ENCODE results near the gene FUBP3. TPM values are rescaled to one million over a fixed set of nuclear protein-coding genes. Genes with fewer than 3 reads are reported as not detected.

The FUBP3 gene
- total RNA-seq, 2 experiments from 2014 or later, result 36.4 to 40.8 TPM

DNA sequence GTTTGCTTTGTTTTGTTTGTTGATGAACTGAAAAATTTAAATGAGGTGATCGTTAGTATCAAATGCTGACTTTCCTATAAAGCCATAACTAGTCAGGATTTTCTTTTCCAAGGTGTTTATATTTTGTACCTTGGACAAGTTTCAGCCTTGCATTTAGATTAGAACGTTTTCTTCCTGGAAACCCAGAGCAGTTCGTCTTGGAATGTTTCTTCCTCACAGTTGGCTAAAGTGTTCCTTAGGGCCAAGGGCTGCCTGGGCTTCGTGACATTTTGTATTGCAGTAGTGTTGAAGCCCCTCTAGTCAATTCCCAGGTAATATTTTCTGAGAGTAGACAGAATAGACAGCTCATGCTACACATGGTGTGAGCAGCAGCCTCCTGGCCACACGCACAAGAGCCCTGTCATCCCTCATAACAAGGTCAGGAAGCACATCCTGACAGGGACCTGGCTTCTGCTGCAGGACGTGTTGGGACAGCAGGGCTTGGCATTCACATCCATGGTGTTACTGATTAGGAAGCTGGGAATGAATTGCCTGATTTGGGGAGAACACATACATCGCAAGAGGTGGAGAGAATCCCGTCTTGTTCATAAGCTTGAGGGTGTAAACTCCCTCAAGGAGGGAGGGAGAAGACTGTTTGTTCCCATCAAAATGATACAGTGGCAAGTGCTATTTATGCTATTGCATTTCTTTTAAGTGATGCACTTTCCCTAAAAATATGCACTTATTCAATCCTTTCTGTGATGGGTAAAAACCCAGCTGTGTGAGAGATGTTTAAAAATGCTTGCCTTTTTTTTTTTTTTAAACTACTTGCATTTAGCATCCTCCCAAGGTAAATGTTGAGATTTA lies 31.7 kb downstream of the FUBP3 start:
- no peak for ATAC-seq
- ChIA-PET POLR2A (no interaction called here), CTCF (no interaction called here)
- peaks cover under 1% of the 10 kb centered on the region for H3K4me1 Mint-ChIP-seq (ENCODE audit: low read depth)
- H3K36me3 Mint-ChIP-seq (ENCODE audit: low read depth), result peaks cover 23% of the 10 kb centered on the region
- H3K9me3 Mint-ChIP-seq (ENCODE audit: insufficient read depth), result no peaks in the 10 kb centered on the region
- no peak overlapping the region for H3K4me3 Mint-ChIP-seq
- no peak for DNase-seq
- H3K27ac Mint-ChIP-seq, result no peak overlapping the region
- H3K27me3 Mint-ChIP-seq (ENCODE audit: low read depth), result no peaks in the 10 kb centered on the region

DNA sequence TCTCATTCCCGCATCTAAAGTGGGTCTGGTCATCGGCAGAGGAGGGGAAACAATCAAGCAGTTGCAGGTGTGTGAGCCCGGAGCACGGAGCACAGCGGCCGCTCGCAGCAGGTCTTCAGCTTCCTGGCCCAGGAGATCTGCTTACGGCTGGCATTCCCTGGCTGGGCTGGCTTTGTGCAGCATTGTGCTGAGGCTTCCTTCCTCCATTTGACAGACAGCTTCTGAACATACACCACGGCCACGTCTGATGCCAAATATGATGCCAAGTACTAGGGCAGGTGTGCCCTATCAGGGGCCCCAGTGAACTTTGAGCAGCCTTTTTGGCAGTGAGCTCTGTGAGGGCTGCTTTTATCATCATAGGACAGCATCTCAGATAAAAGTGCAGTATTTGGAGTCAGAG lies 37.1 kb downstream of the FUBP3 start:
- Mint-ChIP-seq H3K27me3 (ENCODE audit: low read depth) (no peaks in the 10 kb centered on the region), H3K4me1 (ENCODE audit: low read depth) (no peaks in the 10 kb centered on the region), H3K36me3 (ENCODE audit: low read depth) (peaks cover 39% of the 10 kb centered on the region), H3K4me3 (no peak overlapping the region), H3K27ac (no peak overlapping the region), H3K9me3 (ENCODE audit: insufficient read depth) (no peaks in the 10 kb centered on the region)
- CTCF ChIA-PET, result no interaction called here
- POLR2A ChIA-PET, result no interaction called here
- no peak for ATAC-seq
- DNase-seq, result no peak

DNA sequence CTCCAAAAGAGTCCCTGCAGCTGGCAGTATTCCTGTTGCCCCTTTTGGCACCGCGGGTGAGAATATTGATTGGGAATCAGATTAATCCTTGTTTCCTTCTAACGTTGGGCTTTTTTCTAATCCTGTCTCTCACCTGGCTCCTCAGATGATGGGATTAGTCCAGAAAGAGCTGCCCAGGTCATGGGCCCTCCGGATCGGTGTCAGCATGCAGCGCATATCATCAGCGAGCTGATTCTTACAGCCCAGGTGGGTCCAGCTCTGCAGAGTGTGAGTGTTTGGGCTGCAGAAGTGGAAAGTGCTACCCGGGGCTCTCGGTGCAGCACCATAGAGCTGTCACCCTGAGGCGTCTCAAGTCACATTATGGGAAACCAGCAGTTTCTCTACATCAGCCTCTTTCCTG lies 44.1 kb downstream of the FUBP3 start:
- peaks cover 37% of the 10 kb centered on the region for H3K36me3 Mint-ChIP-seq (ENCODE audit: low read depth)
- POLR2A ChIA-PET, result no interaction called here
- no peak overlapping the region for H3K27ac Mint-ChIP-seq
- H3K4me3 Mint-ChIP-seq, result no peak overlapping the region
- CTCF ChIA-PET, result interaction anchor here (0.9 kb wide), 1 partner anchor 14 kb away, joined by 4 read pairs; no protein-coding TSS in a partner anchor
- DNase-seq (no peak), ATAC-seq (no peak)
- no peaks in the 10 kb centered on the region for H3K9me3 Mint-ChIP-seq (ENCODE audit: insufficient read depth)
- no peaks in the 10 kb centered on the region for H3K4me1 Mint-ChIP-seq (ENCODE audit: low read depth)
- H3K27me3 Mint-ChIP-seq (ENCODE audit: low read depth), result no peaks in the 10 kb centered on the region

DNA sequence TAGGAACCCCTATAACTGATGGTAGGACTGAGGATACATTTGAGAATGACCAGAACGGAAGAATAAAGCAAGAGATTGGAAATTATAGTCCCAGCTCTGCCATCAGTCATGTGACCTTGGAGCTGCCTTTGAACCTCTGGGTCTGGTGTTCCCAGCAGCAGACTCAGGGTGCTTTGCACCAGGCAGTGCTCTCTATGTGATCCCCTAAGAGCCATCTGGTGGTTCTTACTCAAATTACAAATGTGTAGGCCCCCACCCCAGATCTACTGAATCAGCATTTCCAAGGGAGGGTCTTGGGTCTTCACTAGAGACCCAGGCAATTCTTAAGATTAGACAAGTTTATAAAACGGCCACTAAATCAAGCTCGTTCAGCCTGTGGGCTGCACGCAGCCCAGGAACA lies 44.8 kb downstream of the FUBP3 start:
- no peaks in the 10 kb centered on the region for H3K27me3 Mint-ChIP-seq (ENCODE audit: low read depth)
- no peak for ATAC-seq
- no peaks in the 10 kb centered on the region for H3K9me3 Mint-ChIP-seq (ENCODE audit: insufficient read depth)
- no peak overlapping the region for H3K27ac Mint-ChIP-seq
- no peak for DNase-seq
- ChIA-PET CTCF (no interaction called here), POLR2A (no interaction called here)
- no peaks in the 10 kb centered on the region for H3K4me1 Mint-ChIP-seq (ENCODE audit: low read depth)
- peaks cover 36% of the 10 kb centered on the region for H3K36me3 Mint-ChIP-seq (ENCODE audit: low read depth)
- H3K4me3 Mint-ChIP-seq, result no peak overlapping the region

DNA sequence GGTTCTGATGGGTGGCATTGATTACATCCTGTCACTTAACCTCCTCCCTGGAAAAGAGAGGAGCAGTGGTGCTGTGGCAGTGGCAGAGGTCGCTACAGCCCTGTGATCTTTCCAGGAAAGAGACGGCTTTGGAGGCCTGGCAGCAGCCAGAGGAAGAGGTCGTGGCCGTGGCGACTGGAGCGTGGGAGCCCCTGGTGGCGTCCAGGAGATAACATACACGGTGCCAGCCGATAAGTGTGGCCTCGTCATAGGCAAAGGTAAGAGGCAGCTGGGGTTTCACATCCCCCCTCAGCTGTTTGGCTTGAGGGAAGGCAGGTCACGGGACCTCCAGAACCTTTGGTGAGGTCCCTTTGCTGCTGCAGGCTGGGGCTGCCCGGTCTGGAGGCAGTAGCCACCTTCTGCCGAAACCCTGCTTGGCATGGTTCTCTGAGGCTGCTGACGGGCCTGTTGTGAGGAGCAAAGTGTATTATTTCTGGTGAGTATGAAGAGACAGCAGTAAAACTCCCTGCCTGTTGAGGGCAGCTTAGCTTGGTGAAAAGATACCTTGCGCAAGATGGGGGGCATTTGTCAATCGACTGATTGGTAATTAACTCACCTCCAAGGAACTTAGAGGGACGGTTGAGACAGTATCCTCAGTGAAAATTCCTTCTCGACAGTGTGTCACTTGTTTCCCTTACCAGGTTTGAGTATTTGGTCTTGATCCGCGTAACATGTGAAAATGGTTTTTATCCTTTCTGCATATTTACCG lies 47.0 kb downstream of the FUBP3 start:
- Mint-ChIP-seq H3K4me1 (ENCODE audit: low read depth) (no peaks in the 10 kb centered on the region), H3K36me3 (ENCODE audit: low read depth) (peaks cover 32% of the 10 kb centered on the region), H3K4me3 (no peak overlapping the region), H3K27ac (no peak overlapping the region), H3K9me3 (ENCODE audit: insufficient read depth) (no peaks in the 10 kb centered on the region), H3K27me3 (ENCODE audit: low read depth) (no peaks in the 10 kb centered on the region)
- no peak for ATAC-seq
- DNase-seq, result no peak
- ChIA-PET CTCF (no interaction called here), POLR2A (no interaction called here)

DNA sequence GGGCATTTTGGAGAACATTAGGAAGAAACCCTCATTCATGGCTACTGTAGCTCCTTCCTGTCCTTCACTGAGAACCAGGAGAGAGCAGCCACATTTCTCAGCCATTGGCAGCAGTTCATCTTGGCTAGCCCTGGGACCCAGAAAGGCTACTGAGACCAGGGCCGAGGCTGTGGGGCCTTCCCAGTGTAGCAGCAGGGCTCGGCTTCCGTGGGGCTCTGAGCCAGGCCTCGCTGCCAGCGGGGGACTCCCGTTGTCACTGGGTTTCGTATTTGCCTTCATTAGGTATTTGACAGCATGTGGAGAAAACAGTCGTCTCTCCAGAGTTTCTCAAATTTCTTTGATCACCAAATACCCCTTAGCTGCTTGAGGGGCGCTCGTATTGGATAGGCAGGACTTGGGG lies 47.7 kb downstream of the FUBP3 start:
- Mint-ChIP-seq H3K4me3 (no peak overlapping the region), H3K27ac (no peak overlapping the region), H3K9me3 (ENCODE audit: insufficient read depth) (no peaks in the 10 kb centered on the region), H3K36me3 (ENCODE audit: low read depth) (peaks cover 35% of the 10 kb centered on the region), H3K27me3 (ENCODE audit: low read depth) (no peaks in the 10 kb centered on the region), H3K4me1 (ENCODE audit: low read depth) (no peaks in the 10 kb centered on the region)
- CTCF ChIA-PET, result no interaction called here
- ATAC-seq, result no peak
- DNase-seq, result no peak
- POLR2A ChIA-PET, result no interaction called here

DNA sequence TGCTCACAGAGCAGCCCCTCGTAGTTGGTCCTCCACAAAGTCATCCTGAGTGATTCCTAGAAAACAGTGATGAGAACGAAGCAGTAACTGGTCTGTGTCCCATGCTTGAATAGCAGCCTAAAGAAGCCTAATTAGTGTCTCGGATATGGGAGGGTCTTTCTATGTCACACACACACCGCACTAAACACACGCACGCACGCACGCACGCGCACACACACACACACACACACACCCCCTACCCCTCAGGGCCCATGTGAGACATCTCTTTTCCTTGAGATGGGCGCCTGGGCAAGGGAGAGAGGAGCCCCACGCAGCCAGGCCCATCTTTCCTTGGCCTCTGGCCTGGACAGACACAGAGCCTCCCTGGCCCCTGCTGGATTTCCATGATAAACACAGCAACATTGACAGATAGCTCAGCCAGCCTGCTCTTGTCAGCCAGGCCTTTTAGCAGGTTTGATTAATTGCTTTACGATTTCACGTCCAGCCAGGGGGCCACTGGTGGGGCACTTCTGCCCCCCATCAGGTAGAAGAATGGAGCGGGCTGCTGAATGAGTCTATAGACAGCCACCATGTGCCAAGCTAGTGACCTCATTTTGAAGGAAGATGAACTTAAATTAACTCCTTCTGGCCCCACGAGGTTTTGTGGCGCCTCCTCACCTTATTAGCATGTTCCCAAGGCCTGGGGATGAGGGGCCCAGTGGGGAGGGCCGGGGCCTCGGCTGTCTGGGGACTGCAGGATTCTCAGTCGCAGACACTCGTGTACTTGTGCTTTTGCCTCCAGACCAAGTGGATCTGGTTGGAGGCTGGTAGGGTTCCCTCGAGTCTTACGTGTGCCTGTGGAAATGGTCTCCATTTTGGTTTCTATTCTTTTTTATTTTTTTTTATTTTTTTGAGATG lies 48.8 kb downstream of the FUBP3 start:
- CTCF ChIA-PET, result no interaction called here
- ATAC-seq (no peak), DNase-seq (no peak)
- Mint-ChIP-seq H3K9me3 (ENCODE audit: insufficient read depth) (no peaks in the 10 kb centered on the region), H3K36me3 (ENCODE audit: low read depth) (peaks cover 32% of the 10 kb centered on the region), H3K4me1 (ENCODE audit: low read depth) (no peaks in the 10 kb centered on the region), H3K4me3 (no peak overlapping the region), H3K27ac (no peak overlapping the region), H3K27me3 (ENCODE audit: low read depth) (no peaks in the 10 kb centered on the region)
- POLR2A ChIA-PET, result interaction anchor here (1.0 kb wide), 1 partner anchor 50 kb away, joined by 3 read pairs; no protein-coding TSS in a partner anchor

DNA sequence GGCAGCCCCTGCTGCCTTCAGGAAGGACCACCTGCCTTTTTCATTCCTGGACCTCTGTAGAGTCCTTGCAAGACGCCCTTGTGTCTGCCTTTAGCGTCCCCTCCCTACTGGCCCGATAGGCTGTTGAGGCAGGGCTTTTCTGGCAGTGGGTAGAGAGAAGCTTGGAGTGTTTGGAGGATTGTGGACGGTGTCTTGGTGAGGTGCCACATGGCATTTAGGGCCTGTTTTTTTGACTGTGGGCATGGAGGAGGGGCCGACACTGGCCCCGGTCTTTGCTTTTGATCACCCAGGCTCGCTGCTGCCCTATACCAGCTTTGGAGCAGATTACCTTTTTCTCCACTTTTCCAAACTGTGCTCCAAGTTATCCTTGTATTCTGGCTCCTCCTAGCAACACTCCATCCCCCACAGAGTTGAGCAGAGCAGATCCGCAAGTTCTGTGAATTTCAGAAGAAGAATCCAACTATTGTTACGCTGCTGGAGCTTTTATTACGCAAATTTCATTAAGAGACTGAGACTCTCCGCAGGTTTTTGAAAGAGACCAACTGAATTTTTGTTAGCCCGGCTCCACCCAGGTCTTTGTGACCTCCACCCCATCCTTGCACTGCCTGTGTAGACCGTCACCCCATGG lies 50.2 kb downstream of the FUBP3 start:
- Mint-ChIP-seq H3K4me3 (no peak overlapping the region), H3K27ac (no peak overlapping the region), H3K4me1 (ENCODE audit: low read depth) (no peaks in the 10 kb centered on the region), H3K36me3 (ENCODE audit: low read depth) (peaks cover 26% of the 10 kb centered on the region), H3K9me3 (ENCODE audit: insufficient read depth) (no peaks in the 10 kb centered on the region), H3K27me3 (ENCODE audit: low read depth) (no peaks in the 10 kb centered on the region)
- ChIA-PET POLR2A (no interaction called here), CTCF (no interaction called here)
- DNase-seq, result no peak
- ATAC-seq, result no peak

DNA sequence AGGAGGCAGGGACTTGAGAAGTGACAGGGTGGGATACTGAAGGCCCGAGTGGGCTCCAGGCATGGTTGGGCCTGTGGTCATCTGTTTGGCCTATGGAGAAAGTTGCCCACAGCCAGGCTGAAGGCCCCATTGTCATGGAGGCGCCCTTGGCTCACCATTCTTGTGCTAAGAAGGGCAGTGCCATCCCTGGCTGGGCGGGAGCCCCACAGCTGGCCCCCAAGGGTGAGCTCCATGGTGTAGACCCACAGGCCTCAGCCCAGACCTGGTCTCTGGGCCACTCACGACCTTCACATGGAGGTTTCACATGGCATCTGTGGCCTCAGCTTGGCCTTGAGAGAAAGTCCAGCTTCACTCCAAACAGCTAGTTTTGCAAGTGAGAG lies 50.7 kb downstream of the FUBP3 start:
- no peaks in the 10 kb centered on the region for H3K9me3 Mint-ChIP-seq (ENCODE audit: insufficient read depth)
- ChIA-PET POLR2A (no interaction called here), CTCF (no interaction called here)
- peaks cover 30% of the 10 kb centered on the region for H3K36me3 Mint-ChIP-seq (ENCODE audit: low read depth)
- no peaks in the 10 kb centered on the region for H3K27me3 Mint-ChIP-seq (ENCODE audit: low read depth)
- no peak overlapping the region for H3K4me3 Mint-ChIP-seq
- no peak for DNase-seq
- no peaks in the 10 kb centered on the region for H3K4me1 Mint-ChIP-seq (ENCODE audit: low read depth)
- no peak overlapping the region for H3K27ac Mint-ChIP-seq
- ATAC-seq, result no peak

DNA sequence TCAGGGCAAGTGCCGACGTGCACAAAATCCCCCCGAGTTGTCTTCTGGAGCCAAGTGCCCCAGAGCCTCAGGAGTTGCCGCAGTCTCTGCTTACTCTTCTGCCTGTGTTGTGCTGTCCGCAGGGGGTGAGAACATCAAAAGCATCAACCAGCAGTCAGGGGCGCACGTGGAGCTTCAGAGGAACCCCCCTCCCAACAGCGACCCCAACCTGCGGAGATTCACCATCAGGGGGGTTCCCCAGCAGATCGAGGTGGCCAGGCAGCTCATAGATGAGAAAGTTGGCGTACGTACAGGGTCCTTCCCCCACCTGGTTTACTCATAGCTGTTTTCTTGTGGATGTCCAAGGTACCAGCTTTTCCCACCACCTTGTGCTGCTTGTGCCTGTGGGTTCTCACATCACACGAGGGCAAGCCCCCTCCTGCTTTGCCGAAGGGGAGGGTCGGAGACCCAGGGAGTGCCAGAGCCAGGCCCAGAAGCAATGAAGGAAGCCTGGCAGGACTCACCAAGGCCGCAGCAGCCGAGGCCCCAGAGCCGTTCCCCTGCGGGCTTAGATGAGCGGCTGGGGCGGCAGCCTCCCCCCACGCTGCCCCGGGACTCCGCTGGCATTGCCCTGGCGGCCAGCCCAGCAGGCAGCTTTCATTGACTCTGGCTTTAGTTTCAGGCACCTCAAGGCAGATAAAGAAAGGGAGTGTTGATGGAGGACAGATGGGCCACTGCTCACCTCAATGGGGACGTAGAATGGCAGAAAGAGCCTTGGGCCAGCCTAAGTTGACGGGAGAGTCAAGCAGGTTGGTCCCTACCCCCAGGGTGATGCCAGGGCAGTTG lies 51.3 kb downstream of the FUBP3 start:
- ChIA-PET POLR2A (no interaction called here), CTCF (no interaction called here)
- H3K9me3 Mint-ChIP-seq (ENCODE audit: insufficient read depth), result no peaks in the 10 kb centered on the region
- ATAC-seq, result no peak
- no peaks in the 10 kb centered on the region for H3K27me3 Mint-ChIP-seq (ENCODE audit: low read depth)
- no peak overlapping the region for H3K27ac Mint-ChIP-seq
- DNase-seq, result no peak
- no peaks in the 10 kb centered on the region for H3K4me1 Mint-ChIP-seq (ENCODE audit: low read depth)
- H3K36me3 Mint-ChIP-seq (ENCODE audit: low read depth), result peaks cover 32% of the 10 kb centered on the region
- no peak overlapping the region for H3K4me3 Mint-ChIP-seq

DNA sequence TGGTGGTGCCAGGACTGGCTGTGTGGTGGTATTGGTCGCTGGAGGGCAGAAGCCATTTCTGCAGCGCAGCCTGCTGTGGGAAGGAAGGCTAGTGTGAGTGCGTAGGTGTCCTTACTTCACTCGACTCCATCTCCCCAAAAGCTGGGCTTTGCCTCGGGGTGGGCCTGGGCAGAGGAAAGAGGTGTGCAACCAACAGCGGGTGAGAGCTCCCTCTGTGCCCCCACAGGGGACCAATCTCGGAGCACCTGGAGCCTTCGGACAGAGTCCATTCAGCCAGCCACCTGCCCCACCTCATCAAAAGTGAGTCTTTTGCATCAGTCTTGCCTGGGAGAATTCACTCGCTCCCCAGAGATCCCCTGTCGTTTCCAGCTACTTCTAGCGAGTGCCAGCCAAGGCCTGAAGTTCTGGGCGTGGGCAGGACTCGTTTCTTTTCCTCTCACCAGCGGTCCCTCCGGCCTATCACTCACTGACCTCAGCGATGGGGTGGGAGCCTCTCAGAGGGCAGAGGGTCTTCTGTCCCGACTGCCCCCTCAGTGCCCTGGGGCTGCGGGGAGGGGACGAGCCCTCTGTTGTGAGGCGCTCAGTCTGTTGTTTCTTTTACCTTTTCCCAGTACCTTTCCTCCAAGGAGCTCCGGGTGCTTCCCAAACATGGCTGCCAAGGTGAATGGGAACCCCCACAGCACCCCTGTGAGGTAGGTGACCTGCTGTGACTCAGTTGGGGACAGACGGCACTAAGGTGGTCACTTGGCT lies 52.1 kb downstream of the FUBP3 start:
- ATAC-seq (no peak), DNase-seq (no peak)
- H3K9me3 Mint-ChIP-seq (ENCODE audit: insufficient read depth), result no peaks in the 10 kb centered on the region
- H3K4me1 Mint-ChIP-seq (ENCODE audit: low read depth), result no peaks in the 10 kb centered on the region
- ChIA-PET POLR2A (no interaction called here), CTCF (no interaction called here)
- no peaks in the 10 kb centered on the region for H3K27me3 Mint-ChIP-seq (ENCODE audit: low read depth)
- no peak overlapping the region for H3K27ac Mint-ChIP-seq
- H3K4me3 Mint-ChIP-seq, result no peak overlapping the region
- H3K36me3 Mint-ChIP-seq (ENCODE audit: low read depth), result peaks cover 29% of the 10 kb centered on the region
